Measurements from ENCODE around the gene MRTFA.

- TF ChIP-seq POLR2A (IDR thresholded peaks at IDR 0.05; ENCODE audit: low read length) (no peak), GATA1 (IDR thresholded peaks at IDR 0.05; ENCODE audit: low read depth, low read length) (no peak)
Measured at GRCh38 chr22:40592352-40593113, 44.0 kb downstream of the MRTFA start.

Measured in erythroblast (primary cell).